Measurements from ENCODE around the gene YPEL5. TPM values are rescaled to one million over a fixed set of nuclear protein-coding genes. Genes with fewer than 3 reads are reported as not detected.

Gene YPEL5
- total RNA-seq, 1 experiment from 2014 or later = 225 TPM

DNA sequence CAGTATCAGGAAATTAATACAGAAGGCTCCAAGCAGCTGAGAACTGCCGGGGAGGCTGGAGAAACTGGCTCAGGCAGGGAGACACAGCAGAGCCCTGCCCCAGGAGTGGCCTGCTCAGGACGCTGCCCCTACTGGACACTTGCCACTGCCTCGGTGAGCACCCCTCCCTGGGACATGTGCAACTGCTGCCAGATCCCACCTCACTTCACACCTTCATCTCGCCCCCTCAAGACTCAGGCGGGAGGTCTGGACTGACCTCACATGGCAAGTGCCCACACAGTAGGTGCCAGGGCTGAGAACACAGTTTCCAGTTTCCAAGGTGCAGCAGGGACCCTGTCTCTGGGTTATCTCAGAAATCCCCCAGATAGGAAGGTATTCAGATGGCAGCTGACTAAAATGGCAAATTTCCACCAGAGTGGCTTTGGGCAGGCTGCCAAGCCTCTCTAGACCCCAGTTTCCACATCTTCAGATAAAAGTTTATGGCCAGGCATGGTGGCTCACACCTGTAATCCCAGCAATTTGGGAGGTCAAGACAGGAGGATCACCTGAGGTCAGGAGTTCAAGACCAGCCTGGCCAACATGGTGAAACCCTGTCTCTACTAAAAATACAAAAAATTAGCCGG, 50.9 kb downstream of the YPEL5 start:
- Histone ChIP-seq H3K27ac (ENCODE audit: low read depth, low read length, poor library complexity, severe bottlenecking) (no peak overlapping the region), H3K27me3 (replicated peaks; ENCODE audit: insufficient read depth, low read depth, low read length, poor library complexity) (no peaks in the 10 kb centered on the region), H3K36me3 (ENCODE audit: insufficient read depth, low read length, poor library complexity, severe bottlenecking) (no peaks in the 10 kb centered on the region), H3K4me3 (ENCODE audit: low read depth, low read length, poor library complexity, severe bottlenecking) (no peak overlapping the region), H3K9me3 (ENCODE audit: low read depth, low read length, poor library complexity, severe bottlenecking) (no peaks in the 10 kb centered on the region), H3K4me1 (ENCODE audit: insufficient read depth, low read length, poor library complexity, severe bottlenecking) (no peaks in the 10 kb centered on the region)
- intact Hi-C loops (cut with micrococcal nuclease; ENCODE audit: unreplicated experiment) = no loop called here
- ChIA-PET CTCF (interaction anchor here (0.6 kb wide), 1 partner anchor 15 kb away, joined by 3 read pairs; no protein-coding TSS in a partner anchor), POLR2A (ENCODE audit: low non-redundant PET) (no interaction called here)
- no peak for DNase-seq (ENCODE audit: low spot score)
- TF ChIP-seq CTCF (conservative IDR thresholded peaks at IDR 0.05; ENCODE audit: low read depth, low read length) (no peak), EZH2 (IDR thresholded peaks at IDR 0.05; ENCODE audit: borderline replicate concordance, low read depth, low read length, poor library complexity, severe bottlenecking) (no peak)
- no TSS peak for BruUV-seq (replicated peaks)

DNA sequence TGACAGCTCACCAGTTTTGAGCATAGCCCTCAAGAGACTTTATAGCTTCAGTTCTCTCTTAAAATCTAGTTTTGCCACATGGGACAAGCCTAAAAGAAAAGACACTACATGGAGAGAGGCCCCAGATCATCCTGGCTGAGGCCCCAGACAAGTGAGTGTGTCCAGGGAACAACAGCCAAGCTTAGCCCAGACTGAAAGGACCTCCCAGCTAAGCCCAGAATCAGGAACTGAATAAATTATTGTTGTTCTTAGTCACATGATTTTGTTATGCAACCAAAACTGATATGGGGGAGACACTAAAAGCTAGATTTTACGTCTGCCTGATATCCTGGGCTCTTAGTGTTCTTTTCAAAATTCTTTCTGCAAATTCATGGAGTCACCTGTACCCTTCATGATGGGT, 55.2 kb downstream of the YPEL5 start:
- CTCF ChIA-PET = interaction anchor here (1.0 kb wide), 1 partner anchor 37 kb away, joined by 4 read pairs; no protein-coding TSS in a partner anchor
- no TSS peak for BruUV-seq (replicated peaks)
- POLR2A ChIA-PET (ENCODE audit: low non-redundant PET) = no interaction called here

DNA sequence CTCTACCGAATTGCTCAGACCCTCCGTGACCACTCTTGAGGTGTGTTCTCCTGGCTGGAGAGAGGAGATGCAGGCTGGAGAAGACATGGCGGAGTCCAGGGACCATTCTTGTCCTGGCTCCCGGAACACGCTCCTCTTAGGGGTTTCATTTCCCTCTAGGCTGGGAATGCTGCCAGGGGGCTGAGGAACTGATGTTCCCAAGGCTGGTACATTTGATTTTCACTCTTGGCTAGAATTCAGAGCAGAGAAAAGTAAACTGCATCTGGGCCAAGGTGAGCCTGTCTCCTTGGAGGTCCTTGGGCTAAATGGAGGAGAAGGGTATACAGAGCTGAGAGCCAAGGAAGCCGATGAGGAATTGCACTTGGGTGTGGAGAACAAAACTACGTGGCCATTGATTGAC, 56.3 kb downstream of the YPEL5 start:
- TF ChIP-seq EZH2 (IDR thresholded peaks at IDR 0.05; ENCODE audit: borderline replicate concordance, low read depth, low read length, poor library complexity, severe bottlenecking) (no peak), CTCF (conservative IDR thresholded peaks at IDR 0.05; ENCODE audit: low read depth, low read length) (no peak)
- Histone ChIP-seq H3K4me3 (ENCODE audit: low read depth, low read length, poor library complexity, severe bottlenecking) (no peak overlapping the region), H3K27ac (ENCODE audit: low read depth, low read length, poor library complexity, severe bottlenecking) (no peak overlapping the region), H3K9me3 (ENCODE audit: low read depth, low read length, poor library complexity, severe bottlenecking) (no peaks in the 10 kb centered on the region), H3K27me3 (replicated peaks; ENCODE audit: insufficient read depth, low read depth, low read length, poor library complexity) (no peaks in the 10 kb centered on the region), H3K4me1 (ENCODE audit: insufficient read depth, low read length, poor library complexity, severe bottlenecking) (peaks cover 6% of the 10 kb centered on the region), H3K36me3 (ENCODE audit: insufficient read depth, low read length, poor library complexity, severe bottlenecking) (no peaks in the 10 kb centered on the region)
- POLR2A ChIA-PET (ENCODE audit: low non-redundant PET) = no interaction called here
- intact Hi-C loops (cut with micrococcal nuclease; ENCODE audit: unreplicated experiment) = no loop called here
- no peak for DNase-seq (ENCODE audit: low spot score)
- CTCF ChIA-PET = no interaction called here
- no TSS peak for BruUV-seq (replicated peaks)

More for the DNA sequence above, 55.2 kb downstream of the YPEL5 start:
- Histone ChIP-seq H3K27me3 (replicated peaks; ENCODE audit: insufficient read depth, low read depth, low read length, poor library complexity) (no peaks in the 10 kb centered on the region), H3K9me3 (ENCODE audit: low read depth, low read length, poor library complexity, severe bottlenecking) (no peaks in the 10 kb centered on the region), H3K4me3 (ENCODE audit: low read depth, low read length, poor library complexity, severe bottlenecking) (no peak overlapping the region), H3K27ac (ENCODE audit: low read depth, low read length, poor library complexity, severe bottlenecking) (no peak overlapping the region), H3K36me3 (ENCODE audit: insufficient read depth, low read length, poor library complexity, severe bottlenecking) (no peaks in the 10 kb centered on the region), H3K4me1 (ENCODE audit: insufficient read depth, low read length, poor library complexity, severe bottlenecking) (peaks cover 6% of the 10 kb centered on the region)
- intact Hi-C loops (cut with micrococcal nuclease; ENCODE audit: unreplicated experiment) = no loop called here
- DNase-seq (ENCODE audit: low spot score) = no peak
- TF ChIP-seq CTCF (conservative IDR thresholded peaks at IDR 0.05; ENCODE audit: low read depth, low read length) (no peak), EZH2 (IDR thresholded peaks at IDR 0.05; ENCODE audit: borderline replicate concordance, low read depth, low read length, poor library complexity, severe bottlenecking) (no peak)

Data from A673 (cell line).